Natural killer cell (primary cell): Measurements from ENCODE around the gene INPP5A. TPM values are rescaled to one million over a fixed set of nuclear protein-coding genes. Genes with fewer than 3 reads are reported as not detected.

ENCODE experiments used
- ATAC-seq, 3 donors: fragments of 150-1000 bp in 2 of 3; fragments of 200-7000 bp in 1 of 3; cut with Tn5 transposase; 1 replicate in 1 of 3; 2 replicates in 2 of 3; pipeline ENCODE4 v1.10.0; 2021; ENCODE audit warnings: mild to moderate bottlenecking in 2 of 3, moderate library complexity in 2 of 3
- DNase-seq, 2 donors: peaks; one replicate each; pipeline versions ENCODE4 v3.0.0 to v3.0.0-alpha.2; 2013 to 2021; ENCODE audit warnings: mixed read lengths in 1 of 2
- H3K27ac ChIP-seq: one replicate; pipeline ENCODE4 v1.5.1; 2013; ENCODE audit warnings: mild to moderate bottlenecking, low read length
- H3K27me3 ChIP-seq: one replicate; pipeline ENCODE4 v1.6.1; 2013; ENCODE audit warnings: low read length; ENCODE audit not compliant: control insufficient read depth, insufficient read depth
- H3K36me3 ChIP-seq: one replicate; pipeline ENCODE4 v1.6.1; 2013; ENCODE audit warnings: low read length; ENCODE audit not compliant: control insufficient read depth, insufficient read depth
- H3K4me1 ChIP-seq: one replicate; pipeline ENCODE4 v1.6.1; 2013; ENCODE audit warnings: low read length; ENCODE audit not compliant: control insufficient read depth, insufficient read depth
- H3K4me3 ChIP-seq: one replicate; pipeline ENCODE4 v1.5.1; 2013; ENCODE audit warnings: low read length
- H3K9me3 ChIP-seq: one replicate; pipeline ENCODE4 v1.6.1; 2013; ENCODE audit warnings: low read length; ENCODE audit not compliant: control insufficient read depth, insufficient read depth
- H3K27ac Mint-ChIP-seq, 2 donors: one replicate each; pipeline ENCODE4 v1.8.0; 2022; ENCODE audit warnings: mild to moderate bottlenecking in 2 of 2, mixed read lengths in 2 of 2, moderate library complexity in 1 of 2
- H3K27me3 Mint-ChIP-seq, 2 donors: one replicate each; pipeline ENCODE4 v1.8.0; 2022; ENCODE audit warnings: low read depth in 2 of 2, mixed read lengths in 2 of 2
- H3K36me3 Mint-ChIP-seq: one replicate; pipeline ENCODE4 v1.8.0; 2022; ENCODE audit warnings: mixed read lengths
- H3K4me1 Mint-ChIP-seq, 2 donors: one replicate each; pipeline ENCODE4 v1.8.0; 2022; ENCODE audit warnings: mixed read lengths in 2 of 2
- H3K4me3 Mint-ChIP-seq: one replicate; pipeline ENCODE4 v1.8.0; 2022; ENCODE audit warnings: mild to moderate bottlenecking, moderate library complexity, mixed read lengths
- H3K9me3 Mint-ChIP-seq, 2 donors: one replicate each; pipeline ENCODE4 v1.8.0; 2022; ENCODE audit warnings: mixed read lengths in 2 of 2
- CTCF ChIP-seq: fragments of 200-600 bp; IDR thresholded peaks from one replicate; pipeline ENCODE4 v1.8.0; 2022; ENCODE audit warnings: antibody characterized with exemption
- WGBS: methylation state at CpG from one replicate; pipeline ENCODE4 v1.1.7; 2013; ENCODE audit warnings: missing lambda C conversion rate; ENCODE audit not compliant: insufficient coverage; 5-methylcytosine and 5-hydroxymethylcytosine counted together
- intact Hi-C: fragments of 100-400 bp; cut with micrococcal nuclease; formaldehyde crosslinking; loops from one replicate; pipeline ENCODE4 v1.14.2; 2022
- total RNA-seq, 4 donors: library from RNA; stranded (reverse); fragments of 120-200 nt in 1 of 4; gene quantifications; one replicate each; pipeline versions ENCODE4 v1.2.3 to v1.2.4, GENCODE V29; 2013 to 2022

The INPP5A gene
- total RNA-seq, 3 donors from 2014 or later (not counting 1 experiment from before 2014, with no cell fraction given), result 12.6 to 38.6 (median 18.6) TPM

GRCh38 chr10:132532749-132533560 is 4.6 kb upstream of the INPP5A start:
- DNase-seq, result no peak

GRCh38 chr10:132533571-132534260 is 3.9 kb upstream of the INPP5A start:
- no peak for TF ChIP-seq CTCF
- no peak overlapping the region for H3K27ac Mint-ChIP-seq
- Histone ChIP-seq H3K36me3 (no peaks in the 10 kb centered on the region), H3K27me3 (no peaks in the 10 kb centered on the region), H3K9me3 (peaks cover 4% of the 10 kb centered on the region), H3K4me3 (no peak overlapping the region), H3K27ac (no peak overlapping the region), H3K4me1 (peaks cover 16% of the 10 kb centered on the region)
- peak overlapping the region; percentile 42 for H3K4me3 Mint-ChIP-seq
- peaks cover 3 to 4% of the 10 kb centered on the region in 2 donors for H3K9me3 Mint-ChIP-seq
- WGBS, result 93% methylated on average over 12 of the region's 12 CpGs
- peaks cover 8 to 19% of the 10 kb centered on the region in 2 donors for H3K27me3 Mint-ChIP-seq
- intact Hi-C loops, result no loop called here
- H3K36me3 Mint-ChIP-seq, result peaks cover 8% of the 10 kb centered on the region
- ATAC-seq (no peak), DNase-seq (no peak)
- H3K4me1 Mint-ChIP-seq, result peaks cover 5 to 13% of the 10 kb centered on the region in 2 donors

More at GRCh38 chr10:132532749-132533560, 4.6 kb upstream of the INPP5A start:
- Mint-ChIP-seq H3K4me1 (peaks cover 0 to 6% of the 10 kb centered on the region in 2 donors), H3K4me3 (no peak overlapping the region), H3K9me3 (peaks cover 3 to 4% of the 10 kb centered on the region in 2 donors), H3K27ac (no peak overlapping the region), H3K27me3 (peaks cover 8 to 20% of the 10 kb centered on the region in 2 donors), H3K36me3 (peaks cover 8% of the 10 kb centered on the region)
- Histone ChIP-seq H3K9me3 (peaks cover 4% of the 10 kb centered on the region), H3K27ac (no peak overlapping the region), H3K36me3 (no peaks in the 10 kb centered on the region), H3K4me3 (no peak overlapping the region), H3K27me3 (no peaks in the 10 kb centered on the region), H3K4me1 (peaks cover 8% of the 10 kb centered on the region)
- intact Hi-C loops, result no loop called here
- WGBS, result 92% methylated on average over 14 of the region's 14 CpGs
- TF ChIP-seq CTCF, result no peak
- ATAC-seq, result no peak

GRCh38 chr10:132534391-132535064 is 3.1 kb upstream of the INPP5A start:
- intact Hi-C loops, result loop anchor here (5.0 kb wide), 2 partner anchors 87 to 137 kb away; partner anchors contain the start of gene PWWP2B
- Mint-ChIP-seq H3K4me1 (peaks cover 8 to 19% of the 10 kb centered on the region in 2 donors), H3K36me3 (peaks cover 8% of the 10 kb centered on the region), H3K9me3 (peaks cover 3 to 4% of the 10 kb centered on the region in 2 donors), H3K27me3 (peaks cover 8 to 19% of the 10 kb centered on the region in 2 donors), H3K27ac (no peak overlapping the region), H3K4me3 (peak overlapping the region; percentile 36)
- Histone ChIP-seq H3K27me3 (no peaks in the 10 kb centered on the region), H3K9me3 (peaks cover 4% of the 10 kb centered on the region), H3K4me1 (peaks cover 23% of the 10 kb centered on the region), H3K36me3 (no peaks in the 10 kb centered on the region), H3K27ac (no peak overlapping the region), H3K4me3 (no peak overlapping the region)
- TF ChIP-seq CTCF, result no peak
- WGBS, result 87% methylated on average over 8 of the region's 8 CpGs
- no peak for ATAC-seq
- no peak for DNase-seq
